Endothelial cell of umbilical vein (primary cell): ENCODE measurements around the gene LYZL4.

Experiments
- CTCF ChIP-seq, 2 donors: IDR thresholded peaks; 1 replicate in 1 of 2; 2 replicates in 1 of 2; pipeline ENCODE4 v1.5.1; 2011; ENCODE audit warnings: low read length in 2 of 2, mild to moderate bottlenecking in 2 of 2, moderate library complexity in 2 of 2, control low read depth in 1 of 2, inconsistent platforms in 1 of 2, low read depth in 1 of 2; ENCODE audit not compliant: insufficient read depth in 1 of 2; ENCODE audit errors: extremely low read depth in 1 of 2
- EZH2 ChIP-seq: IDR thresholded peaks from 2 replicates; pipeline ENCODE4 v1.6.1; 2012; ENCODE audit warnings: borderline replicate concordance, low read depth, mild to moderate bottlenecking, moderate library complexity, low read length, inconsistent platforms; ENCODE audit not compliant: severe bottlenecking
- FOS ChIP-seq: IDR thresholded peaks from 2 replicates; pipeline ENCODE4 v1.6.1; 2011; ENCODE audit warnings: mild to moderate bottlenecking, low read length, moderate library complexity, borderline replicate concordance; ENCODE audit not compliant: insufficient read depth
- GATA2 ChIP-seq: IDR thresholded peaks from 2 replicates; pipeline ENCODE4 v1.7.0; 2011; ENCODE audit warnings: low read depth, mild to moderate bottlenecking, moderate library complexity, mixed read lengths, low read length; ENCODE audit not compliant: insufficient read length, insufficient read depth
- JUN ChIP-seq: IDR thresholded peaks from 2 replicates; pipeline ENCODE4 v1.6.1; 2011; ENCODE audit warnings: borderline replicate concordance, low read depth; ENCODE audit not compliant: insufficient read length, insufficient read depth
- MAX ChIP-seq: IDR thresholded peaks from 2 replicates; pipeline ENCODE4 v1.6.1; 2011; ENCODE audit not compliant: insufficient read depth, insufficient read length
- MYC ChIP-seq: IDR thresholded peaks from one replicate; pipeline ENCODE4 v1.6.1; 2011; ENCODE audit warnings: mild to moderate bottlenecking, low read depth, low read length
- POLR2A ChIP-seq: IDR thresholded peaks from 2 replicates; pipeline ENCODE4 v1.6.1; 2012; ENCODE audit warnings: low read depth, mild to moderate bottlenecking, control low read depth, low read length
- POLR2AphosphoS5 ChIP-seq: IDR thresholded peaks from 2 replicates; pipeline ENCODE4 v1.6.1; 2012; ENCODE audit warnings: low read depth, mild to moderate bottlenecking, control low read depth, low read length, moderate library complexity; ENCODE audit not compliant: insufficient read depth

DNA sequence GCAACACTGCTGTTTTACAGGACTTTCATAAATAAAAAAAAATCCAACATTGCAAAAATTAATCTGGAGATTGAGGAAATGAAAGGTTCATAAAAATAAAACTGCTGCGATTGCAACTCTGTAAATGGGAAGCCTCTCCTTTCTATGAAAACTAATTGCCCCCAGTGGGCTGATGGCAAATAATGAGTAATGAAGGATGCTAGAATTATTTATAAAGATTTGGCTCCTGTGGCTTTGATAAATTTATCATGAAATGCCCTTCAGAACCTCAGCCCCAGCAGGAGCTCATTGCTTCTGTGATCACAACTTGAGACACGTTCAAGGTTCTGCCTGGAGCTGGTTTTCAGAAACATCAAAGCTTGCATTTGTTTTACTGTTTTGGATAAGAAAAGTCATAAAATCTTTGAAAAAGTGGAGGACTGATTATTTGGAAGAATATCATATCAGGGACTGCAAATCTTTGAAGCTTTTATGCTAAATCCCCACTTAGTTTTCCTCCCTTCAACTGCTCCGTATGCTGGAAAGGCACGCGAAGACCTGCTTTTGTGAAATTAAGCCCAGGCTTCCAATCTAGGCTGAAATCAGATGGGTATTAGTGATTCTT lies 24.5 kb upstream of the LYZL4 start:
- TF ChIP-seq CTCF (IDR thresholded peaks at IDR 0.05; ENCODE audit: extremely low read depth in 1 of 2, insufficient read depth in 1 of 2, low read depth in 1 of 2, low read length in 2 of 2) (no peak), EZH2 (no peak), POLR2AphosphoS5 (no peak), POLR2A (no peak), MAX (no peak), JUN (no peak), GATA2 (no peak), MYC (no peak), FOS (no peak)
